Activated CD4-positive, alpha-beta T cell treated with anti-CD3 and anti-CD28 coated beads for 36 hours (primary cell): ENCODE measurements around the gene ADH1B. TPM values are rescaled to one million over a fixed set of nuclear protein-coding genes. Genes with fewer than 3 reads are reported as not detected.
"Not testable (repeated sequence)": the region's sequence is repeated elsewhere in the genome, so short reads cannot be mapped to it uniquely, and the experiment has no call there.

Experiments
- ATAC-seq: fragments of 200-7000 bp; cut with Tn5 transposase; one replicate; pipeline ENCODE4 v1.10.0; 2021; ENCODE audit warnings: mild to moderate bottlenecking, moderate library complexity
- CTCF ChIA-PET: fragments of 350-600 bp; sonication (Branson Sonifier 250); formaldehyde crosslinking; loops from one replicate; lab custom pipeline; 2021; ENCODE audit warnings: antibody characterized with exemption; lab: Charles Lee
- POLR2A ChIA-PET: fragments of 350-600 bp; sonication (Branson Sonifier 250); formaldehyde crosslinking; loops from one replicate; lab custom pipeline; 2021; ENCODE audit warnings: antibody characterized with exemption, inconsistent platforms; lab: Charles Lee
- DNase-seq: peaks from one replicate; pipeline ENCODE4 v3.0.0-alpha.2; 2020
- H3K27ac Mint-ChIP-seq: one replicate; pipeline ENCODE4 v1.8.0; 2021; ENCODE audit warnings: mixed read lengths
- H3K27me3 Mint-ChIP-seq: one replicate; pipeline ENCODE4 v1.8.0; 2021; ENCODE audit warnings: mixed read lengths
- H3K36me3 Mint-ChIP-seq: one replicate; pipeline ENCODE4 v1.8.0; 2021; ENCODE audit warnings: low read depth, mixed read lengths
- H3K4me1 Mint-ChIP-seq: one replicate; pipeline ENCODE4 v1.8.0; 2021; ENCODE audit warnings: mixed read lengths
- H3K4me3 Mint-ChIP-seq: one replicate; pipeline ENCODE4 v1.8.0; 2021; ENCODE audit warnings: mild to moderate bottlenecking, moderate library complexity, mixed read lengths
- H3K9me3 Mint-ChIP-seq: one replicate; pipeline ENCODE4 v1.8.0; 2021; ENCODE audit warnings: low read depth, mixed read lengths
- intact Hi-C, 2 experiments: fragments of 100-400 bp; cut with DNase I in 1 of 2; cut with micrococcal nuclease in 1 of 2; formaldehyde crosslinking; loops; one replicate each; pipeline versions ENCODE4 v1.14.2 to v1.15.1; 2022 to 2024; cut with DNase I, micrococcal nuclease
- total RNA-seq, 2 experiments: library from RNA; stranded (reverse); gene quantifications; one replicate each; pipeline ENCODE4 v1.2.3, GENCODE V29; 2021

Gene ADH1B
- not detected for total RNA-seq

- Mint-ChIP-seq H3K4me1 (no peaks in the 10 kb centered on the region), H3K27ac (no peak within 1 kb of the TSS), H3K27me3 (peaks cover 7% of the 10 kb centered on the region), H3K9me3 (no peaks in the 10 kb centered on the region), H3K4me3 (no peak within 1 kb of the TSS), H3K36me3 (no peaks in the 10 kb centered on the region)
- ChIA-PET CTCF (no interaction called here), POLR2A (no interaction called here)
- no peak for ATAC-seq
- intact Hi-C loops, result no loop called here
- no peak for DNase-seq
These were observed at the start of gene ADH1B for GRCh38 chr4:99321241-99322191. Gene ADH1B, minus strand, starts transcription at chr4:99321401. Its CDS starts 70 bp downstream, at chr4:99321331.

- H3K9me3 Mint-ChIP-seq, CTCF ChIA-PET, H3K36me3 Mint-ChIP-seq, intact Hi-C loops, ATAC-seq, H3K4me1 Mint-ChIP-seq, POLR2A ChIA-PET, DNase-seq, H3K4me3 Mint-ChIP-seq, H3K27ac Mint-ChIP-seq: not testable (repeated sequence)
- peaks cover 15% of the 10 kb centered on the region for H3K27me3 Mint-ChIP-seq
These were observed 46.6 kb upstream of the ADH1B start for GRCh38 chr4:99367817-99368216.

GRCh38 chr4:99366491-99366890, 45.3 kb upstream of the ADH1B start:
- Mint-ChIP-seq H3K4me3 (no peak overlapping the region), H3K4me1 (no peaks in the 10 kb centered on the region), H3K27ac (no peak overlapping the region), H3K36me3 (no peaks in the 10 kb centered on the region), H3K27me3 (peaks cover 15% of the 10 kb centered on the region), H3K9me3 (no peaks in the 10 kb centered on the region)
- ChIA-PET POLR2A (no interaction called here), CTCF (no interaction called here)
- no peak for ATAC-seq
- no peak for DNase-seq
- intact Hi-C loops, result no loop called here

GRCh38 chr4:99362768-99363167, 41.6 kb upstream of the ADH1B start:
- Mint-ChIP-seq H3K4me3 (no peak overlapping the region), H3K36me3 (no peaks in the 10 kb centered on the region), H3K27ac (no peak overlapping the region), H3K4me1 (no peaks in the 10 kb centered on the region), H3K27me3 (peaks cover 9% of the 10 kb centered on the region), H3K9me3 (no peaks in the 10 kb centered on the region)
- CTCF ChIA-PET, result interaction anchor here (0.6 to 0.8 kb wide), 2 partner anchors 36 to 604 kb away, joined by 3 to 4 read pairs; no protein-coding TSS in a partner anchor
- POLR2A ChIA-PET, result no interaction called here
- DNase-seq (no peak), ATAC-seq (no peak)
- intact Hi-C loops, result no loop called here

GRCh38 chr4:99361899-99362275, 40.7 kb upstream of the ADH1B start:
- H3K9me3 Mint-ChIP-seq, result no peaks in the 10 kb centered on the region
- intact Hi-C loops, result no loop called here
- no peaks in the 10 kb centered on the region for H3K4me1 Mint-ChIP-seq
- ChIA-PET POLR2A (no interaction called here), CTCF (interaction anchor here (0.7 kb wide), 1 partner anchor 562 kb away, joined by 3 read pairs; no protein-coding TSS in a partner anchor)
- DNase-seq (no peak), ATAC-seq (no peak)
- H3K36me3 Mint-ChIP-seq, result no peaks in the 10 kb centered on the region
- no peak overlapping the region for H3K27ac Mint-ChIP-seq
- peaks cover 5% of the 10 kb centered on the region for H3K27me3 Mint-ChIP-seq
- no peak overlapping the region for H3K4me3 Mint-ChIP-seq

- no peaks in the 10 kb centered on the region for H3K9me3 Mint-ChIP-seq
- H3K4me1 Mint-ChIP-seq, result peaks cover under 1% of the 10 kb centered on the region
- peaks cover 6% of the 10 kb centered on the region for H3K27me3 Mint-ChIP-seq
- no peak for ATAC-seq
- ChIA-PET POLR2A (no interaction called here), CTCF (no interaction called here)
- H3K4me3 Mint-ChIP-seq, result no peak overlapping the region
- DNase-seq, result no peak
- intact Hi-C loops, result no loop called here
- no peak overlapping the region for H3K27ac Mint-ChIP-seq
- no peaks in the 10 kb centered on the region for H3K36me3 Mint-ChIP-seq
These were observed 40.2 kb upstream of the ADH1B start for GRCh38 chr4:99361268-99361898.

GRCh38 chr4:99359480-99360204, 38.4 kb upstream of the ADH1B start:
- Mint-ChIP-seq H3K4me3 (no peak overlapping the region), H3K27ac (no peak overlapping the region), H3K9me3 (peaks cover 2% of the 10 kb centered on the region), H3K36me3 (no peaks in the 10 kb centered on the region), H3K4me1 (peaks cover 4% of the 10 kb centered on the region), H3K27me3 (peaks cover 5% of the 10 kb centered on the region)
- no peak for ATAC-seq
- no peak for DNase-seq
- POLR2A ChIA-PET, result no interaction called here
- intact Hi-C loops, result no loop called here
- CTCF ChIA-PET, result no interaction called here

- no peak overlapping the region for H3K27ac Mint-ChIP-seq
- DNase-seq, result no peak
- intact Hi-C loops, result no loop called here
- peaks cover 5% of the 10 kb centered on the region for H3K27me3 Mint-ChIP-seq
- peaks cover 4% of the 10 kb centered on the region for H3K36me3 Mint-ChIP-seq
- H3K4me3 Mint-ChIP-seq, result no peak overlapping the region
- ATAC-seq, result no peak
- POLR2A ChIA-PET, result no interaction called here
- peaks cover 4% of the 10 kb centered on the region for H3K4me1 Mint-ChIP-seq
- H3K9me3 Mint-ChIP-seq, result peaks cover 6% of the 10 kb centered on the region
- CTCF ChIA-PET, result interaction anchor here (1.5 kb wide), 1 partner anchor 48 kb away, joined by 3 read pairs; no protein-coding TSS in a partner anchor
These were observed 36.7 kb upstream of the ADH1B start for GRCh38 chr4:99357948-99358347.

GRCh38 chr4:99356992-99357391, 35.8 kb upstream of the ADH1B start:
- CTCF ChIA-PET, result interaction anchor here (1.5 kb wide), 1 partner anchor 48 kb away, joined by 3 read pairs; no protein-coding TSS in a partner anchor
- POLR2A ChIA-PET, result no interaction called here
- DNase-seq (no peak), ATAC-seq (no peak)
- peaks cover 6% of the 10 kb centered on the region for H3K9me3 Mint-ChIP-seq
- H3K36me3 Mint-ChIP-seq, result peaks cover 4% of the 10 kb centered on the region
- peaks cover 7% of the 10 kb centered on the region for H3K27me3 Mint-ChIP-seq
- peaks cover 4% of the 10 kb centered on the region for H3K4me1 Mint-ChIP-seq
- H3K4me3 Mint-ChIP-seq, result no peak overlapping the region
- no peak overlapping the region for H3K27ac Mint-ChIP-seq
- intact Hi-C loops, result no loop called here

GRCh38 chr4:99356149-99356548, 34.9 kb upstream of the ADH1B start:
- H3K27me3 Mint-ChIP-seq, H3K36me3 Mint-ChIP-seq, POLR2A ChIA-PET: not testable (repeated sequence)

More at GRCh38 chr4:99356149-99356548, 34.9 kb upstream of the ADH1B start:
- intact Hi-C loops, H3K27ac Mint-ChIP-seq, H3K9me3 Mint-ChIP-seq, DNase-seq, ATAC-seq, H3K4me3 Mint-ChIP-seq, H3K4me1 Mint-ChIP-seq: not testable (repeated sequence)
- CTCF ChIA-PET, result interaction anchor here (0.6 to 1.4 kb wide), 2 partner anchors 9 to 13 kb away, joined by 3 read pairs; no protein-coding TSS in a partner anchor
